NB4 (cell line): ENCODE results near the gene EQTN.

Source experiments
- DNase-seq: peaks from one replicate; pipeline ENCODE4 v3.0.0; 2010; ENCODE audit warnings: low read depth
- H3K4me3 ChIP-seq: one replicate; pipeline ENCODE4 v1.5.1; 2011; ENCODE audit warnings: mild to moderate bottlenecking, low read depth, low read length, moderate library complexity
- CTCF ChIP-seq: IDR thresholded peaks from one replicate; pipeline ENCODE4 v1.5.1; 2012; ENCODE audit warnings: low read depth, low read length
- MAX ChIP-seq: IDR thresholded peaks from 2 replicates; pipeline ENCODE4 v1.6.1; 2011; ENCODE audit warnings: low read depth, low read length
- MYC ChIP-seq: IDR thresholded peaks from 2 replicates; pipeline ENCODE4 v1.6.1; 2011; ENCODE audit warnings: low read depth, low read length
- POLR2A ChIP-seq: IDR thresholded peaks from 2 replicates; pipeline ENCODE4 v1.6.1; 2011; ENCODE audit warnings: mild to moderate bottlenecking; ENCODE audit not compliant: insufficient read length; ENCODE audit errors: extremely low read depth

Gene EQTN

GRCh38 chr9:27291292-27291691, 5.7 kb downstream of the EQTN start:
- no peak overlapping the region for H3K4me3 ChIP-seq
- DNase-seq, result no peak
- TF ChIP-seq MAX (no peak), MYC (no peak), CTCF (no peak), POLR2A (no peak)

DNA sequence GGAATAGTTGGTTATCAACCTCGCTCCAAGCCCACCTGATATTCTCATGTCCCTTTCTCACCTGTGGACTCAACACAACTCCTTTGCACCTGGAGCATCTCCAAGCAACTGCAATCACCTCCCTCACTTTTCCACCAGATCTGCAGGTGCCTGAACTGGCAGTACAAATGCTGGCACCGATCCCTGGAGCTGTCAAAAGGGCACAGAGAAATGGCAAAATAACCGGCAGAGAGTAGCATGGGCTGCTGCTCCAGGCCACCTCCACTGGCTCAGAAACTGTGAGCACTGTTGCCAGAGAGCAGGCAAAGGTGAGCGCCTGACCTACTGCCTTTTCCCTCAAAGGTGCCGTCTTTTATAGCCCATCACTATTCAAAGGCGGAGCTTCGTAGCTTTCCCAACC, 14.7 kb downstream of the EQTN start:
- no peak for DNase-seq
- no peak for TF ChIP-seq CTCF
- TF ChIP-seq MAX, result no peak
- H3K4me3 ChIP-seq, result no peak overlapping the region

DNA sequence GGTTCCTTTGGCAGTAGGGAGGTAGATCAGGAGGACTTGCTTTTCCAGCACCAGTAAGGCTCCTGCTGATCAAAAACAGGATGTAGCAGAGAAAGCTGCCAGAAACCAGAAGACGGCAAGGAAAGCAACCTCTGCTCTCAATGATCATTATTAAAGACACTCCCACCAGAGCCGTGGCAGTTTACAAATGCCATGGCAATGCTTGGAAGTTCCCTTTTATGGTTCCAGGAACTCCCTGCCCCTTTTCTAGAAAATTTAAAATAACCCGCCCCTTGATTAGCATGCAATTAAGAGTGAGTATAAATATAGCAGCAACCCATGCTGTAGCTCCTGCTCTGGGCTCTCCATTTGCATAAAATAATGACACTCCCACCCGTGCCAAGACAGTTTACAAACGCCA, 16.1 kb downstream of the EQTN start:
- TF ChIP-seq MYC (no peak), POLR2A (no peak), MAX (no peak), CTCF (no peak)
- DNase-seq, result peak; percentile 32
- H3K4me3 ChIP-seq, result no peak overlapping the region

- no peak for DNase-seq
- no peak overlapping the region for H3K4me3 ChIP-seq
- TF ChIP-seq MAX (no peak), POLR2A (no peak), MYC (no peak), CTCF (no peak)
These were observed 16.7 kb downstream of the EQTN start for GRCh38 chr9:27280249-27280648.

DNA sequence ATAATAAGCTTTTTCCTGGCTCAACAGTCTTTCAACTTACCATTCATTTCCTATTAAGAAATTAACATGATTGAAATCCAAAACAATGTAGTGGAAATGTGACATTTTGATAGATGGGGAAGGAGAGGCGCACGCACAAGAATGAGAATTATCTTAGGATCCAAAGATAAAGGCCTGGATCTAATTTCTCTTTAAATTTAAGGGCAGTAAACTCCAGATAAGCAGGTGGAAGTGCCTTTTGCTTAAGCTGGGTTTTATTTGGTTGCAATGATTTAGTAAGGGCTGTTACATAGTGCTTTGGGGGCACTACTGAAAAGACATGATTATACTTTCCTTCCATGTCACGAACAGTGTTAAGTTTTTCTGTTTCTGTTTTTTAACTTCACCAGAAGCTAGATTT, 17.3 kb downstream of the EQTN start:
- DNase-seq, result no peak
- no peak overlapping the region for H3K4me3 ChIP-seq
- TF ChIP-seq CTCF (no peak), MAX (no peak), MYC (no peak), POLR2A (no peak)

- no peak for TF ChIP-seq MAX
- no peak for TF ChIP-seq MYC
- no peak for TF ChIP-seq CTCF
- no peak for TF ChIP-seq POLR2A
- no peak overlapping the region for H3K4me3 ChIP-seq
- no peak for DNase-seq
These were observed 18.6 kb downstream of the EQTN start for GRCh38 chr9:27278374-27278773.
